Measurements from ENCODE around the gene TSR3. TPM values are rescaled to one million over a fixed set of nuclear protein-coding genes. Genes with fewer than 3 reads are reported as not detected.

Gene TSR3
- total and polyA plus RNA-seq, 2 of the 13 experiments (the other 11 are each of a cell fraction or from before 2014, with no cell fraction given): 24.2 to 51.0 TPM

DNA sequence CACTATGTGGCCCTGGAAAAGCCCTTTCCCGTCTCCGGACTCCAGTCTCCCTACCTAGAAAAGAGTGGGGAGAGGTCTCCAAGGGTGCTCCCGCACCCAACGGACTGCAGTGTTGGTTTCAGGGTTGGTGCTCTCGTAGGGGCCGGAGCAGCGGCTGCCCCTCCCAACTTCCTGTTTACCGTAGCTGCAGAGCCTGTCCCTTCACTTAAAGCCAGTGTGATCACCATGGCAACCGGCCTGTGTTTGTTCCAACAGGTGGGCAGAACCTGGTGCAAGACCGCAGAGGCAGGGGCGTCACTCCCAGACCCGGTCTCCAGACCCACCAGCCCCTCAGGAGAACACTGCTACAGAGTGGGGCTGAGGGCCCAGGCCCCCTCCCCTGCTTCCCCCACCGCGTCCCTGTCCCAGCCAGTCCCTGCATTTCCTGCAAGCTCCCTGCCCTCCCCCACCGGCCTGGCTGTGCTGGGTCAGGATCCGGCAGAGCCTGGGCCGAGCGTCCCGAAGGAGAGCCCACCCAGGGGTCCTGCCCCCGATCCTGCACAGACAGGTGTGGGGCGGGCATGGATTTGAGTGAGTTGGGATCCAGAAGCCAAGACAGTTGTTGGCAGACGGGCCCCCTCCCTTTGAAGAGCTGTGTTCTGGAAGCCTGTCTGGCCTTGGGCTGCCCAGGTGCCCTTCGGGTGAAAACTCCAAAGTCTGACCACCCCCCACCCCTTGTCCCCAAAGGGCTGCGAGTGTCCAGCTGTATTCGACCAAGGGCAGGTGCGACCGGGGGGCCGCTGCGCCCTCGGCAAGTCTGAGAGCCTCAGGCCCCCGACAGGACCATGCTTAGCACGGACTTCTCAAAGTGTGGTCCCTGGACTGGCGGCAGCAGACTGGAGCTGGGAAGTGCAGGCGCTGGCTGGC, 19.7 kb downstream of the TSR3 start (continued):
- no peak for TF ChIP-seq KDM6A (CRISPR knock-in tag; IDR thresholded peaks at IDR 0.05; ENCODE audit: low read depth)
- no peak for TF ChIP-seq ATF1 (CRISPR knock-in tag; IDR thresholded peaks at IDR 0.05)
- TF ChIP-seq ZNF496 (CRISPR knock-in tag; IDR thresholded peaks at IDR 0.05; ENCODE audit: insufficient replicate concordance): no peak
- no peak for TF ChIP-seq FOSL2 (CRISPR knock-in tag; IDR thresholded peaks at IDR 0.05)
- TF ChIP-seq ZNF775 (CRISPR knock-in tag; IDR thresholded peaks at IDR 0.05; ENCODE audit: borderline replicate concordance): no peak
- TF ChIP-seq ZNF678 (CRISPR knock-in tag; IDR thresholded peaks at IDR 0.05): no peak
- TF ChIP-seq IRF2 (CRISPR knock-in tag; IDR thresholded peaks at IDR 0.05): no peak
- TF ChIP-seq TEAD2 (CRISPR knock-in tag; IDR thresholded peaks at IDR 0.05): no peak
- no peak for TF ChIP-seq MYNN (CRISPR knock-in tag; IDR thresholded peaks at IDR 0.05; ENCODE audit: low read depth)
- TF ChIP-seq KLF12 (CRISPR knock-in tag; IDR thresholded peaks at IDR 0.05; ENCODE audit: borderline replicate concordance): no peak
- TF ChIP-seq, protein P1, sequence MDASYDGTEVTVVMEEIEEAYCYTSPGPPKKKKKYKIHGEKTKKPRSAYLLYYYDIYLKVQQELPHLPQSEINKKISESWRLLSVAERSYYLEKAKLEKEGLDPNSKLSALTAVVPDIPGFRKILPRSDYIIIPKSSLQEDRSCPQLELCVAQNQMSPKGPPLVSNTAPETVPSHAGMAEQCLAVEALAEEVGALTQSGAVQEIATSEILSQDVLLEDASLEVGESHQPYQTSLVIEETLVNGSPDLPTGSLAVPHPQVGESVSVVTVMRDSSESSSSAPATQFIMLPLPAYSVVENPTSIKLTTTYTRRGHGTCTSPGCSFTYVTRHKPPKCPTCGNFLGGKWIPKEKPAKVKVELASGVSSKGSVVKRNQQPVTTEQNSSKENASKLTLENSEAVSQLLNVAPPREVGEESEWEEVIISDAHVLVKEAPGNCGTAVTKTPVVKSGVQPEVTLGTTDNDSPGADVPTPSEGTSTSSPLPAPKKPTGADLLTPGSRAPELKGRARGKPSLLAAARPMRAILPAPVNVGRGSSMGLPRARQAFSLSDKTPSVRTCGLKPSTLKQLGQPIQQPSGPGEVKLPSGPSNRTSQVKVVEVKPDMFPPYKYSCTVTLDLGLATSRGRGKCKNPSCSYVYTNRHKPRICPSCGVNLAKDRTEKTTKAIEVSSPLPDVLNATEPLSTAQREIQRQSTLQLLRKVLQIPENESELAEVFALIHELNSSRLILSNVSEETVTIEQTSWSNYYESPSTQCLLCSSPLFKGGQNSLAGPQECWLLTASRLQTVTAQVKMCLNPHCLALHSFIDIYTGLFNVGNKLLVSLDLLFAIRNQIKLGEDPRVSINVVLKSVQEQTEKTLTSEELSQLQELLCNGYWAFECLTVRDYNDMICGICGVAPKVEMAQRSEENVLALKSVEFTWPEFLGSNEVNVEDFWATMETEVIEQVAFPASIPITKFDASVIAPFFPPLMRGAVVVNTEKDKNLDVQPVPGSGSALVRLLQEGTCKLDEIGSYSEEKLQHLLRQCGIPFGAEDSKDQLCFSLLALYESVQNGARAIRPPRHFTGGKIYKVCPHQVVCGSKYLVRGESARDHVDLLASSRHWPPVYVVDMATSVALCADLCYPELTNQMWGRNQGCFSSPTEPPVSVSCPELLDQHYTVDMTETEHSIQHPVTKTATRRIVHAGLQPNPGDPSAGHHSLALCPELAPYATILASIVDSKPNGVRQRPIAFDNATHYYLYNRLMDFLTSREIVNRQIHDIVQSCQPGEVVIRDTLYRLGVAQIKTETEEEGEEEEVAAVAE (CRISPR knock-in tag; IDR thresholded peaks at IDR 0.05; ENCODE audit: borderline replicate concordance): no peak
- TF ChIP-seq RFXANK (CRISPR knock-in tag; IDR thresholded peaks at IDR 0.05): no peak
- TF ChIP-seq MAFK (conservative IDR thresholded peaks at IDR 0.05 in 1 of 2, IDR thresholded peaks at IDR 0.05 in 1 of 2; ENCODE audit: low read length in 2 of 2): no peak
- TF ChIP-seq TOE1 (CRISPR knock-in tag; IDR thresholded peaks at IDR 0.05): no peak
- no peak for TF ChIP-seq HOXA7 (CRISPR knock-in tag; IDR thresholded peaks at IDR 0.05)
- TF ChIP-seq ZNF543 (CRISPR knock-in tag; IDR thresholded peaks at IDR 0.05): no peak
- no peak for TF ChIP-seq MIER3 (CRISPR knock-in tag; IDR thresholded peaks at IDR 0.05; ENCODE audit: borderline replicate concordance)
- TF ChIP-seq, protein P2, sequence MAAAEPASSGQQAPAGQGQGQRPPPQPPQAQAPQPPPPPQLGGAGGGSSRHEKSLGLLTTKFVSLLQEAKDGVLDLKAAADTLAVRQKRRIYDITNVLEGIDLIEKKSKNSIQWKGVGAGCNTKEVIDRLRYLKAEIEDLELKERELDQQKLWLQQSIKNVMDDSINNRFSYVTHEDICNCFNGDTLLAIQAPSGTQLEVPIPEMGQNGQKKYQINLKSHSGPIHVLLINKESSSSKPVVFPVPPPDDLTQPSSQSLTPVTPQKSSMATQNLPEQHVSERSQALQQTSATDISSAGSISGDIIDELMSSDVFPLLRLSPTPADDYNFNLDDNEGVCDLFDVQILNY (CRISPR knock-in tag; conservative IDR thresholded peaks at IDR 0.05): no peak
- TF ChIP-seq DR1 (CRISPR knock-in tag; IDR thresholded peaks at IDR 0.05): no peak
- TF ChIP-seq KDM2A (CRISPR knock-in tag; IDR thresholded peaks at IDR 0.05; ENCODE audit: borderline replicate concordance, low read depth): no peak
- TF ChIP-seq ZNF839 (CRISPR knock-in tag; IDR thresholded peaks at IDR 0.05; ENCODE audit: borderline replicate concordance): no peak
- TF ChIP-seq ZNF354B (CRISPR knock-in tag; IDR thresholded peaks at IDR 0.05): no peak
- no peak for TF ChIP-seq ZNF446 (CRISPR knock-in tag; IDR thresholded peaks at IDR 0.05)
- TF ChIP-seq GATAD2A (CRISPR knock-in tag; IDR thresholded peaks at IDR 0.05): no peak
